GM21528 (cell line): ENCODE measurements around the gene RAPGEF5.
"Not testable (repeated sequence)": the region's sequence is repeated elsewhere in the genome, so short reads cannot be mapped to it uniquely, and the experiment has no call there.

Experiments
- ATAC-seq: cut with Tn5 transposase; IDR thresholded peaks from one replicate; pipeline ENCODE4 v1.9.1; 2021; ENCODE audit warnings: mild to moderate bottlenecking, moderate library complexity; ENCODE audit not compliant: unreplicated experiment, low FRiP score

Gene RAPGEF5

DNA sequence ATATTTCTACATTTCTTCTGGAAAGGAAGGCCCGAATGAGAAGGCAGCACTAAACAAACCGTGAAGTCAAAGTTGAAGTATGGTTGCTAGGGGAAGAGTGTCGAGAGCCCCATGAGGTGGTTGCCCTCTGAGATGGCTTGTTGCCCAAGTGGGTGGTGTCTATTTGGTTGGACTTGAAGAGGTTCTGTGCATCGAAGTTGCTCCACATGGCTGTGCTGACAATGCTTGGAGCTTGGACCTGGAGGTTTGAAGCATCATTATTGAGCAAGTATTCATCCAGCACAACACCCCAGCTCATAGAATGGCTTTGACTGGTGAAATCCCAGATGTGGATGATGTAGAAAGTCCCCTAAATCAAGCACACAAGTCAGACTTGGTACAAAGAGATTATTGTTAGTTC lies 246.1 kb downstream of the RAPGEF5 start:
- no peak for ATAC-seq

DNA sequence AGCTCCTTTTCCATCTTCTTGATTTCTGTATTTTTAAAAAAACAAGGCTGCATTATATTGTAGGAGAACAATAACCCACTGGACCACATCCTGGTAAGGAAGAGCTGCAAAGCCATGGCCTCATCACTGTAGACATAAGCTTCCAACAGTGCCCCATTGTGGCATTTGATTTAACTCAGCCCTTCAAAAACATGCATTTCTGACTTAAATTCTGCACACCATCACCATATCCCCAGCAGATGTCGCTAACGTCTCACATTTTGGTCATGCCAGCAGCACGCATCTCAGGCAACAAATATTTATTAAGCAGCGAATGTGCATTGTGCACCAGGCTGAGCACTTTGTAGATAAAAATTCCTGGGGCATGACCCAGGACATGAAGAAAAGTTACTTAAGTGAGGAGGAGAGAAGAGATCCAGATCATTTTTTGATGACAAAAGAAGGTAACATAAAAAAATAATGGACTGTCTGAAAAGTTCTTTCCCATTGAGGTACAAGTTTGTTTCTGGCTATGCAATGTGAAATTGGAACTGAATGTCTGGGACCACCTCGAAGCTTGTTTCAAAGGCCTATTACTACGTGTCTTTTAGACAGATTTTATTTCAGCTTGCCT lies 246.6 kb downstream of the RAPGEF5 start:
- ATAC-seq = peak; percentile 77

DNA sequence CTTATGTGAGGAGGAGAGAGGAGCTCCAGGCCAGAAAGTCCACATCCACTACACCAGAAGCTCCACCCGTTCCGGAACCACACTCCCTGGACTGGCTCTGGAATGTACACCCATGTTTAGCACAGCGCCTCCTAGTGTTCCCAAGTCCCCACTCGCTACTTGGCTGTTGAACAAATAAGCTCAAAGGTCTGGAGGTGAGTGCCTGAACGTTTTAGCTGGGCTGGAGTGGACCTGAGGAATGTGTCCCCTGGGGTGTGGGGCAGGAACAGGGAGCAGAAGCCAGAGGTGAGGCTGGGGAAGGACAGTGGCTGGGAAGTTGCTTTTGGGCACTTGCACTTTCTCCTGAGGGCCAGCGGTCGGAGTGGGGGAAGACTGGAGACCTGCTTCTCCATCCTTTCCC lies 247.2 kb downstream of the RAPGEF5 start:
- ATAC-seq = no peak

DNA sequence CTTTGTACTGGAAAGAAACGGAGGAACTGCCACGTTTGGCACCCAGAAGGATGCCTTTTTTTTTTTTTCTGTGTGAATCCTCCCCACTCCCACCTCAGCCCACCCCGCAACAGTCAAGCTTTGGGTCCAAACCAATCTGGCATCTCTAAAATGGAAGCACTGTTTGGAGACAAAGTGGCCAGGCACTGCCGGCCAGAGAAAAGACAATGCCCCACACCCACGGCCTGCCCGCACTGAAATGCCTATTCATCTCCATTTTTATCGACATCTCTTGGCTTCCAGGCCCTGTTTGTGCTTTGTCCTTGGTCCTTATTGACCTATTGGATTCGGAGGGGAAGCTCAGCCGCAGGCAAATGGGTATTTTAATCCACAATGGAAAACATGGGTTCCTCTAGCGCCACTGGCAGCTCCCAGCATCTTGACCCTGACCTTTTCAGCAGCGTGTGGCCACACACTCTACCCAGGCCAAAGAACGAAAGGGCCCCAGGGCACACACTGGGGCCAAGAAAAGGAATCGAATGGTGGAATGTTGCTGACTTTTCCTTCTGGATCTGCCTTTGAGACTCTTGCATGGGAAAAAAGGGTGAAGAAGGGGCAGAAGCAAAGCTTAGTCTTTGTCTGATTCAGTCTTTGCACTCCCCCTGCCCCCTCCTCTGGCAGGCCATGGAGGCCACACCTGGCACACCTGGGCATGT lies 248.7 kb downstream of the RAPGEF5 start:
- ATAC-seq = no peak

DNA sequence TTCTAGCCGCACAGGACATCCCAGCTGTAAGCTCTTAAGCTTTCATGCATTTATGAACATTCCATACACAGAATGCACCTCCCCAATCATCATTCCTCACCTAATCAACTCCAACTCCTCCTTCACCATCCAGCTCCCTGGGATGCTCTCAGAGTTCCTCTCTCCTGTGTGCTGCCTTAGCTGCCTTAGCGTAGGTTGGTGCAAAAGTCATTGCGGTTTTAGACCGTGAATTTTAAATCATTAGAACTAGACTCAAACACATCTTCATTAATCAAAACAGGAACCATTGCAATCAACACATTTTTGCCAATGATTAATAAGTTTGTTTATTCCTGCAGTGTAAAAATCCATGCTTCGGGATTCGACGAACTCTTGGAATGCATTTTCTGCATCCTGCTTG lies 251.4 kb downstream of the RAPGEF5 start:
- ATAC-seq = no peak

DNA sequence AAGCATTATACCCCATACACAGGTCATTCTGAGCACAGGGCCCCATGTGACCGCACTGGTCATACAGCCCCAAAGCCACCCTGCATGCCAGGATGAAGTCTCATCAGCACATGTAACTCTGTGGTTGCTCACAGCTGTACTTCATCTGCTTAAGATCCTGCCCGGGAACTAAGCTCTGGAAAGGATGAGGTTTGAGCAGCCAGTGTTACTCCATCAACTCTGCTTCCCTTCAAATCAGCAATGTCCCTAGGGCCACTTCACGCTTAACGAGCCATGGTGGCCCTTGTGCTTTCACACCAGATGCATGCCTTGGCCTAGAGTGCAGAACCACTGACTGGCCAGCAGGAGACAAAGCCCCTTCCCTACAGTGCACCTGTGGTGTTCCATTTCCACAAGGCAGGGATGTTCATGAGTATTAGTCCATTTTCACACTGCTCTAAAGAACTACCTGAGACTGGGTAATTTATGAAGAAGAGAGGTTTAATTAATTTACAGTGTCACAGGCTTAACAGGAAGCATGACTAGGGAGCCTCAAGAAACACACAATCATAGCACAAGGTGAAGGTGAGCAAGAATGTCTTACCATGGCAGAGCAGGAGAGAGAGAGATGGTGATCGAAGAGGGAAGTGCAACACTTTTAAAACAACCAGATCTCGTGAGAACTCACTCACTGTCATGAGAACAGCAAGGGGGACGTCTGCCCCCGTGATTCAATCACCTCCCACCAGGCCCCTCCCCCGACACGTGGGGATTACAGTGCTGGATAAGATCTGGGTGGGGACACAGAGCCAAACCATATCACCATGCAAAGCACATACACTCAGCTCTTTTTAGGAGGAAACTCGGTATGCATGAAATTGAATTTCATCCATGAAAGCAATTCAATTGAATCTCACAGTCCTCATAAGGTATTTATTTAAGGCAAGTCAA lies 262.3 kb downstream of the RAPGEF5 start:
- ATAC-seq = no peak

DNA sequence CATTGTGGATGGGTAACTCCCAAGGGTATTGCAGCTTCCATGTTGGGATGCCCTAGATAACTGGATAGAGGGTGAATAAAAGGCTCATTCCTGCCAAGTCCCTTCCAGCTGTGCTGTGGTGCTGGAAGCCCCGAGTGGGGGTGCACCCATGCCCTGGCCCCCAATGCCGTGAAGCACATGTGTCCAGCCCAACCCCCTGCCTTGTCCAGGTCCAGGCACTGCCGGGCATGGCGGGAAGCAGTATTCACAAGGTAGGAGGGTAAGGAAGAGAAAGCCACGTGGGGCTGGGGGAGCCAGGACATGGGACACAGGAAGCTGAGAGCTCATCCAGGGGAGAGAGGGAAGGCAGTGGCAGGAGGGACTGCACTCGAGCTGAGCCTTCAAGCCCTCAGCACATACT lies 263.0 kb downstream of the RAPGEF5 start:
- no peak for ATAC-seq

DNA sequence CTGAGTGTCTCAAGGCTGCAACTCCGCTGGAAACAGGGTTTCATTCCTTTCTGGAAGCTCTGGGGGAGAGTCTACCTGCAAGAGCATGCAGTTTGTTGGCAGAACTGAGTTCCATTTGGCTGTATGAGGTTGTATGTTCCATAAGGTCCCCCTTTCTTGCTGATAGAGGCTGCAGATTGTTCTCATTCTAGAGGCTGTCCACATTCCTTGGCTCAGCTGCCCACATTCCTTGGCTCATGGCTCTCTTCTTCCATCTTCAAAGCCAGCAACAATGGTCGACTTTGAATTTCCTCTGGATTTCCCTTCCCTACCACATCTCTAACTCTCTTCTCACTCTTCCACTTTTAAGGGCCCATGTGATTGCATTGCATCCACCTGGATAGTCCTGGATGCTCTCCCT lies 264.0 kb downstream of the RAPGEF5 start:
- no peak for ATAC-seq

DNA sequence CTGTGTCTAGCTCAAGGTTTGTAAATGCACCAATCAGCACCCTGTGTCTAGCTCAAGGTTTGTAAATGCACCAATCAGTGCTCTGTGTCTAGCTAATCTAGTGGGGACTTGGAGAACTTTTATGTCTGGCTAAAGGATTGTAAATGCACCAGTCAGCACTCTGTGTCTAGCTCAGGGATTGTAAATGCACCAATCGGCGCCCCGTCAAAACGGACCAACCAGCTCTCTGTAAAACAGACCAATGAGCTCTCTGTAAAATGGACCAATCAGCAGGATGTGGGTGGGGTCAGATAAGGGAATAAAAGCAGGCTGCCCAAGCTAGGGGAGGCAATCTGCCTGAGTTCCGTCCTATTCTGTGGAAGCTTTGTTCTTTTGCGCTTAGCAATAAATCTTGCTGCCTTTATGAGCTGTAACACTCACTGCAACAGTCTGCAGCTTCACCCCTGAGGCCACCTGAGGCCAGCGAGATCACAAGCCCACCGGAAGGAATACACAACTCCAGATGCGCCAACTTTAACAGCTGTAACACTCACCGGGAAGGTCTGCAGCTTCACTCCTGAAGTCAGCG lies 265.9 kb downstream of the RAPGEF5 start:
- not testable (repeated sequence) for ATAC-seq

DNA sequence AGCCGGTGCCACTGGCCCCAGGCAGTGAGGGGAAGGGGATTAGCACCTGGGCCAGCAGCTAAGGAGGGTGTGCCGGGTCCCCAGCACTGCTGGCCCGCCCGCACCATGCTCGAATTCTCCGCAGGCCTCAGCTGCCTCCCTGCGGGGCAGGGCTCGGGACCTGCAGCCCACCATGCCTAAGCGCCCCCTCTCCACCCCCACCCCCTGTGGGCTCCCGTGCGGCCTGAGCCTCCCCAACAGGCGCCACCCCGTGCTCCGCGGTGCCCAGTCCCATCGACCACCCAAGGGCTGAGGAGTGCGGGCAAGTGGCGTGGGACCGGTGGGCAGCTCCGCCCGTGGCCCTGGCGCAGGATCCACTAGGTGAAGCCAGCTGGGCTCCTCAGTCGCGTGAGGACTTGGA lies 266.4 kb downstream of the RAPGEF5 start:
- ATAC-seq = no peak

DNA sequence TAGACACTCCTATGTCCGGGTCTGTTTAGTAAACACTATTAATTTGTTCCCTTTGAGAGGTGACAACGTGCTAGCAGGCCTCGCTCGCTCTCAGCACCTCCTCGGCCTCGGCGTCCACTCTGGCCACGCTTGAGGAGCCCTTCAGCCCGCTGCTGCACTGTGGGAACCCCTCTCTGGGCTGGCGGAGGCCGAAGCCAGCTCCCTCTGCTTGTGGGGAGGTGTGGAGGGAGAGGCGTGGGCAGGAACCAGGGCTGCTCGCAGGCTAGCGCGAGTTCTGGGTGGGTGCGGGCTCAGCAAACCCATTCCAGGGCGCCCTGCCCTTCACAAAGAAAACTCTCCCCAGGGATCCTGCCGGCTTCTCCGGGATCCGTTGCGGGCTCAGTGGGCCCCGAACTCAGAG lies 266.8 kb downstream of the RAPGEF5 start:
- no peak for ATAC-seq

DNA sequence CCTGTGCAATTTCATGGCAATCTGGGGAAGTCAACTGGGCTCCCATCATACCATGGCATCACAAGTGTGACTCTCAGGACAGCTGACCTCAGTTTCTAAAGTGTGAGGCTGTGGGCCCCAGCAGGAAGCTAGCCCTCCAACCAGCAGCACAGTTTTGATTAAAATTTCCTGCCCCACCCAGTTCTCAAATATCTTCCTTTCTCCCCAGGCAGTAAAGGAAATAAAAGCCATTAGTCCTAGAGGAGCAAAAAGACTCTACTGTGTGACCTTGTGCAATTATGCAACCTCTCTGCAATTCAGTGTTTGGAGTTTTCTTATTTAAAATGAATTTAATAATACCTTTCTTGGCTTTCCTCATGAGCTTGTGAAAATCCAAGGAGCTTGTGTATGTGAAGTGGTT lies 268.1 kb downstream of the RAPGEF5 start:
- no peak for ATAC-seq

DNA sequence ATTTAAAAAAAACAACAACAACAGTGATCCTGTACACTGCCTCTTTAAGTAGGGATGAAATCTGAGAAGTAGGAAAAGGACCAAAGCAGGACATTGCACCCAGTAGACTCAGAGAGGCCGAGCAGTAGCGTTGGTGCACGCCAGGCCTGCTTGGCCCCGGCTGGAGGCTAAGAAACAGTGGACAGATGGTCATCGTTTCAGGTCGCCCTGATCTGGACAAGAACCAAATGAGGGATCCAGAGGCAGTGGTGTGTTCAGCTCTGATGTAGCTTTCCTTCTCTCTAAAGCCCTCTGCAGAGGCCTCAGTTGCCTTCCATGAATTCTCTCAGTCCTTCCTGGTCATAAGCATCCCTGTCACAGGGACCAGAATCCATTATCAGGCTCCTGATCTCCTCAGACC lies 269.1 kb downstream of the RAPGEF5 start:
- no peak for ATAC-seq

DNA sequence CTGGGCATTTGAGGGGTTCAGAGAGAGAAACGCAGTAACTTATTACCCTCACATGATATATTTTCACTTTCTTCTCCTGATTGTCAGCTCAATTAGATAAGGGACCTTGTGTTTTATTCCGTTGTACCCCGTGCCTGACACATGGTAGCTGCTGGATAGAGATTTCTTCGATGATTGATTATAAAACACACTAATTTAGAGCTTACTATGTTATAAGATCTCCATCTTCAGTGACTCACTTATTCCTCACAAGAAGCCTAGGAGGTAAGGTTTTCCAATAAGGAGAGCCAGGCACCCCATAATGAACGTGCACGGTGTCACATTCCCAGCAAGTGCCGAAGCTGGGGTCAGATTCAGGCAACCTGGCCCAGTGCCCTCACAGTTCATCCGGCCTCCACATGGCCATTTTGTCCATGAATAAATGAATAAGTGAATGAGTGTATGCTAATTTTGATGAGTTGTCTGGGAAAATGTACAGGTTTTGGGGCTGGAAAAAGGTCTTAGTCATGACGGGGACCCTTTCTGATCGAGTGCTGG lies 273.2 kb downstream of the RAPGEF5 start:
- ATAC-seq = no peak

DNA sequence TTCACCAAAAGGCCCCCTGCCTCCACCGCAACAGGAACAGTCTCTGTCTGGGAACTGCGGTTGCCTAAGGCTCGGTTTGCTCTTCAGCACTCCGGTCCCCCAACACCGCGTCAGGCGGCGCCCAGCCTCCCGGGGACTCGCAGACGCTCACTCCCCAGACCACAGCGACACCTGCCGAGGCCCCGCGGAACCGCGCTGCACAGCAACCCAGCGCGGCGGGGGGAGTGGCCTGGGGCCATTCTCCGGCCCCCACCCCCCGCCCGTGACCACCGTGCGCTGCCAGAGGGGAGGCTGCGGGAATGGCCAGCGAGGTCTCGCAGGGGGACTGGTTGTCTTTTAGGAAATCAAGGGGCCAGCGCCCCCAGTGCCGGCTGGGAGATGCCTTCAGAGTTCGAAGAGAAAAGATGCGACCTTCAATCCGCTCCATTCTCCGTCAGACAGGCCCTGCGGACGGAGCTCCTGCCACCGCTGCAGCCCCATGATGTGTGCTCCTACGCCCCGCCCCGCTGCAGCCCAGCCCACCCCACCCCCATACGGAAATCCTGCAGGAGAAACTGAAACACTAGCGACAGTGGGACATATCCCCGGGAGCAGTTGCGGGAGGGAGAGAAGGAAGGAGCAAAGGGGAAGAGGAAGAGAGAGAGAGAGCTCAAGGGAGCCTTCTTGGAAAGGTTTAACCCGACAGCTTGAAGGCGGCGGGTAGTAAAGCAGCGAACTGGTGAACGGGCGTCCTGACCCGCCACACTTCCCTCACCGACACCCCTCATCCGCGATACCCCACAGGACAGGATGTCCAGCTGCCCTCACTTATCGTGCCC lies 273.9 kb downstream of the RAPGEF5 start:
- ATAC-seq = peak; percentile 99

DNA sequence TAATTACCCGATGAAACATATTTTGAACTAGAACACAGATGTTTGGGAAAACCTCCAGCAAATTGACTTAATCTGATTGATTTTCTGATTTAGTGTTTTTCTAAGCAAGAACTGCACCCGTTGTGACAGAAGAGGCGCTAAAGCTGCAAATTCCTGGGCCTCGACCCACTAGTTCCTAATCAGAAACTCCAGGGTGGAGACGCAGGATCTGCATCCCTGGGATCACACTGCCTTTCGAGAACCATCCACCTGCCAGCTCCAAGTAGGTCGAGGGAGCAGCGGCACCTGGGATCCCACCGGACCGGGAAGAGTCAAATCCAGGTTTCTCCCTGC lies 274.4 kb downstream of the RAPGEF5 start:
- ATAC-seq = peak; percentile 22

DNA sequence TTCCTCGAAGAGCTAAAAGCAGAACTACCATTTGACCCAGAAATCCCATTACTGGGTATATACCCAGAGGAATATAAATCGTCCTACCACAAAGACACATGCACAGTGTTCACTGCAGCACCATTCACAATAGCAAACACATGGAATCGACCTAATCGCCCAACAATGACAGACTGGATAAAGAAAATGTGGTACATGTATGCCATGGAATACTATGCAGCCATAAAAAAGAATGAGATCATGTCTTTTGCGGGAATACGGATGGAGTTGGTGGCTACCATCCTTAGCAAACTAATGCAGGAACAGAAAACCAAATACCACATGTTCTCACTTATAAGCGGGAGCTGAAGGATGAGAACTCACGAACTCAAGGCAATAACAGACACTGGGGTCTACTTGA lies 276.7 kb downstream of the RAPGEF5 start:
- not testable (repeated sequence) for ATAC-seq

DNA sequence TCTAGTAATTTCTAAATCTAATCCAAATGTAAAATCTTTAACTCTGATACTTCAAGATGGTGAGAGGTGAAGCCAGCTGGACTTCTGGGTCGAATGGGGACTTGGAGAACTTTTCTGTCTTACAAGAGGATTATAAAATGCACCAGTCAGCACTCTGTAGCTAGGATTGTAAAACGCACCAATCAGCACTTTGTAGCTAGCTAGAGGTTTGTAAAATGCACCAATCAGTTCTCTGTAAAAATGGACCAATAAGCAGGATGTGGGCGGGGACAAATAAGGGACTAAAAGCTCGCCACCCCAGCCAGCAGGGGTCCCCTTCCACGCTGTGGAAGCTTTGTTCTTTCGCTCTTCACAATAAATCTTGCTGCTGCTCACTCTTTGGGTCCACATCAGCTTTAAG lies 278.1 kb downstream of the RAPGEF5 start:
- ATAC-seq = not testable (repeated sequence)

DNA sequence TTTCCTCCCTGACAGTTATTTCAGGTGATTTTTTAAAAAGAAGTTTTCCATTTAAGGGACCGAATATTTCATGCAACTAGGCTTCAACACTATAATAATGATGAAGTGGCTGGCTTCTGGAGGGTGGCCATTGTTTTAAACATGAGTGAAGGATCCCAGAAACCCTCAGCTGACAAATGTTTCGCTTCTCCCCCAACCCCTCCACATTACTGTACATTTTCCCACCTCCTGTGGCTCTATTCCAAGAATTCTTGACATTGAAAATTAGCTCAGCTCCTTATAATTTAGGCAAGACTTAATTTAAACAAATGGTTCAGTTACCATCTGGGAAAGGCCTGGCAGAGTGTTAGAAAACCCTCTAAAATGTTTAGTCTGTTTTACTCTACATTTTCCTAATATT lies 281.4 kb downstream of the RAPGEF5 start:
- ATAC-seq = no peak

DNA sequence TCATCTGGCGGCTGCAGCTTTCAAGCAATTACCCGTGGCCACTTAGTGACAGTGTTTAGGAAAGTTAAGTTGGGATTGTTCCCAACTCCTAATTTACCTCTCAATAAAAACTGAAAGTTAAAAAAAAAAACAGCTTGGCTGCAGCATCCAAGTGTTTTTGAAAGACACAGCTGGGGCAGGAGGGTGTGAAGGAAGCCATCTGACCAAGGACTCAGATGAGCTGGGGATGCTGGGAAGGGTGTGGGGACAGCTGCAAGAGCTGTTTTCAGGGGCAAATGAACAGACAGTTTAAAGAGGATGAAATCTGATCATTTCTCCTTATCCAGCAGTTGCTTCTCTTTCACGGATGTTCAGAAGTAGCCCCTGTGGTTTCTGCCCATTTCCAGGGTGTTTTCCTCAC lies 282.1 kb downstream of the RAPGEF5 start:
- no peak for ATAC-seq
